SK-N-SH (cell line): ENCODE data around the gene PLCB3. TPM values are rescaled to one million over a fixed set of nuclear protein-coding genes. Genes with fewer than 3 reads are reported as not detected.
A peak's percentile ranks its signal among the peaks of the same experiment; 100 is the strongest.

Experiments
- CTCF ChIA-PET: fragments of 300-600, 350-600 bp; formaldehyde crosslinking; extraction: SDS; loops from one replicate; lab custom pipeline; 2021; lab: Yijun Ruan, JAX
- POLR2A ChIA-PET: fragments of 350-600 bp; sonication (Branson Sonifier 250); formaldehyde crosslinking; extraction: SDS; loops from one replicate; lab custom pipeline; 2020; ENCODE audit warnings: antibody characterized with exemption, inconsistent platforms; lab: Yijun Ruan, JAX
- DNase-seq: peaks from one replicate; pipeline ENCODE4 v3.0.0; 2012
- H2AFZ ChIP-seq: fragments of 200-600 bp; sonication (generic); 2 replicates; pipeline ENCODE4 v1.8.1; 2016; ENCODE audit warnings: antibody characterized with exemption, mild to moderate bottlenecking, low read depth
- H3F3A ChIP-seq: fragments of 200-600 bp; sonication (generic); replicated peaks from 2 replicates; pipeline ENCODE3; 2016; ENCODE audit warnings: antibody characterized with exemption, mild to moderate bottlenecking; ENCODE audit not compliant: insufficient read depth
- H3K27ac ChIP-seq, 2 experiments: fragments of 200-500 bp in 1 of 2; fragments of 200-600 bp in 1 of 2; sonication (Bioruptor generic) in 1 of 2; sonication (generic), shearing (Covaris generic) in 1 of 2; 2 replicates each; pipeline versions ENCODE4 v1.5.1 to v1.6.1; 2014 to 2016; ENCODE audit warnings: low read depth in 2 of 2, inconsistent platforms in 1 of 2, low read length in 1 of 2, mild to moderate bottlenecking in 1 of 2, mixed read lengths in 1 of 2
- H3K27me3 ChIP-seq: fragments of 200-600 bp; sonication (generic), shearing (Covaris generic); 2 replicates; pipeline ENCODE4 v1.6.1; 2016; ENCODE audit warnings: mixed run types; ENCODE audit not compliant: insufficient read depth
- H3K36me3 ChIP-seq, 2 experiments: fragments of 200-500 bp in 1 of 2; fragments of 200-600 bp in 1 of 2; sonication (Bioruptor generic) in 1 of 2; sonication (generic) in 1 of 2; replicated peaks in 1 of 2; 2 replicates each; pipeline versions ENCODE3 to v1.5.1; 2014 to 2016; ENCODE audit warnings: low read length in 1 of 2, mild to moderate bottlenecking in 1 of 2; ENCODE audit not compliant: insufficient read depth in 2 of 2, control insufficient read depth in 1 of 2
- H3K4me1 ChIP-seq, 2 experiments: fragments of 200-500 bp in 1 of 2; fragments of 200-600 bp in 1 of 2; sonication (Bioruptor generic) in 1 of 2; sonication (generic), shearing (Covaris generic) in 1 of 2; 2 replicates each; pipeline versions ENCODE4 v1.5.1 to v1.6.1; 2014 to 2016; ENCODE audit warnings: low read depth in 1 of 2, low read length in 1 of 2, mixed run types in 1 of 2; ENCODE audit not compliant: insufficient read depth in 2 of 2, control insufficient read depth in 1 of 2
- H3K4me2 ChIP-seq: fragments of 200-600 bp; sonication (generic), shearing (Covaris generic); 2 replicates; pipeline ENCODE4 v1.6.1; 2017; ENCODE audit warnings: mixed run types
- H3K4me3 ChIP-seq, 2 experiments: fragments of 200-500 bp in 1 of 2; fragments of 200-600 bp in 1 of 2; sonication (Bioruptor generic) in 1 of 2; sonication (generic), shearing (Covaris generic) in 1 of 2; 2 replicates each; pipeline versions ENCODE4 v1.5.1 to v1.8.1; 2014 to 2016; ENCODE audit warnings: low read depth in 2 of 2, inconsistent platforms in 1 of 2, low read length in 1 of 2, mild to moderate bottlenecking in 1 of 2, mixed read lengths in 1 of 2, moderate library complexity in 1 of 2
- H3K79me2 ChIP-seq: fragments of 200-600 bp; sonication (generic); 2 replicates; pipeline ENCODE4 v1.8.1; 2017; ENCODE audit warnings: mild to moderate bottlenecking; ENCODE audit not compliant: insufficient read depth
- H3K9ac ChIP-seq: fragments of 200-600 bp; sonication (generic); 2 replicates; pipeline ENCODE4 v1.6.1; 2017; ENCODE audit warnings: mixed run types
- H3K9me2 ChIP-seq: fragments of 200-600 bp; sonication (generic); 2 replicates; pipeline ENCODE4 v1.6.1; 2017; ENCODE audit warnings: mixed run types
- H3K9me3 ChIP-seq: fragments of 200-600 bp; sonication (generic); 2 replicates; pipeline ENCODE4 v1.6.1; 2017; ENCODE audit warnings: mixed run types, mild to moderate bottlenecking, moderate library complexity
- H4K20me1 ChIP-seq: fragments of 200-600 bp; sonication (generic); 2 replicates; pipeline ENCODE4 v1.6.1; 2017; ENCODE audit warnings: mild to moderate bottlenecking, mixed run types; ENCODE audit not compliant: insufficient read depth
- CHD2 ChIP-seq: fragments of 150-350 bp; IDR thresholded peaks from 2 replicates; pipeline ENCODE4 v1.6.1; 2018; ENCODE audit warnings: low read length; ENCODE audit not compliant: partially characterized antibody
- FOSL2 ChIP-seq: IDR thresholded peaks from 2 replicates; pipeline ENCODE4 v1.4.0; 2012; ENCODE audit warnings: low read depth, mild to moderate bottlenecking, moderate library complexity, borderline replicate concordance
- GATA2 ChIP-seq: sonication (generic); formaldehyde crosslinking; IDR thresholded peaks from 2 replicates; pipeline ENCODE4 v1.5.0; 2020; ENCODE audit warnings: mild to moderate bottlenecking, missing genetic modification reagents
- JUND ChIP-seq: IDR thresholded peaks from 2 replicates; pipeline ENCODE4 v1.4.0; 2012
- MEF2A ChIP-seq: IDR thresholded peaks from 2 replicates; pipeline ENCODE4 v1.4.0; 2012; ENCODE audit warnings: low read depth, borderline replicate concordance
- MXI1 ChIP-seq: IDR thresholded peaks from 2 replicates; pipeline ENCODE4 v1.6.1; 2012; ENCODE audit warnings: mild to moderate bottlenecking, low read depth, low read length, improper control_type of control experiment
- NRF1 ChIP-seq: IDR thresholded peaks from 2 replicates; pipeline ENCODE4 v1.6.1; 2012; ENCODE audit warnings: low read depth, mild to moderate bottlenecking, low read length
- POLR2AphosphoS5 ChIP-seq: IDR thresholded peaks from 2 replicates; pipeline ENCODE4 v1.6.1; 2012; ENCODE audit warnings: low read depth, low read length
- RAD21 ChIP-seq: IDR thresholded peaks from 2 replicates; pipeline ENCODE4 v1.6.1; 2012; ENCODE audit warnings: mild to moderate bottlenecking, low read length
- RCOR1 ChIP-seq: fragments of 150-350 bp; IDR thresholded peaks from 2 replicates; pipeline ENCODE4 v1.6.1; 2017; ENCODE audit warnings: antibody characterized with exemption, low read length
- SIN3A ChIP-seq: IDR thresholded peaks from 2 replicates; pipeline ENCODE4 v1.6.1; 2012; ENCODE audit warnings: low read depth, mild to moderate bottlenecking, low read length, moderate library complexity, borderline replicate concordance
- SMC3 ChIP-seq: IDR thresholded peaks from 2 replicates; pipeline ENCODE4 v1.6.1; 2012; ENCODE audit warnings: low read depth, low read length, improper control_type of control experiment
- WGBS: methylation state at CpG from one replicate; pipeline ENCODE4 v1.1.6; 2017; ENCODE audit warnings: low lambda C conversion rate; 5-methylcytosine and 5-hydroxymethylcytosine counted together
- polyA plus RNA-seq, 3 experiments: library from polyadenylated mRNA; depleted of rRNA; stranded (reverse); fragments of >200 nt; gene quantifications; 2 replicates each; pipeline ENCODE4 v1.2.3, GENCODE V29; 2012
- TF ChIP-seq, protein P1 (sequence below): IDR thresholded peaks from 2 replicates; pipeline ENCODE4 v1.6.1; 2012; ENCODE audit warnings: mild to moderate bottlenecking, low read depth, low read length, moderate library complexity
- TF ChIP-seq, protein P2 (sequence below): fragments of 150-350 bp; IDR thresholded peaks from 2 replicates; pipeline ENCODE4 v1.6.1; 2016; ENCODE audit warnings: mild to moderate bottlenecking, low read depth, low read length

The PLCB3 gene
- polyA plus RNA-seq, 1 of the 3 experiments (the other 2 are of a cell fraction): 30.4 TPM

- Histone ChIP-seq H3K4me2 (no peak overlapping the region), H3K79me2 (no peaks in the 10 kb centered on the region; the same call in 1 of the 2 replicates), H4K20me1 (peaks cover 4% of the 10 kb centered on the region), H3F3A (peaks cover 11% of the 10 kb centered on the region), H3K4me1 (peaks cover 4 to 25% of the 10 kb centered on the region in 2 experiments; a peak in 3 of 4 replicates), H3K36me3 (peaks cover 10 to 13% of the 10 kb centered on the region in 2 experiments), H3K9me3 (no peaks in the 10 kb centered on the region), H3K27me3 (no peaks in the 10 kb centered on the region), H2AFZ (no peak overlapping the region), H3K9ac (no peak overlapping the region), H3K4me3 (no peak overlapping the region), H3K9me2 (no peaks in the 10 kb centered on the region), H3K27ac (no peak overlapping the region)
- ChIA-PET CTCF (no interaction called here), POLR2A (interaction anchor here (1.1 to 1.7 kb wide), 2 partner anchors 17 to 95 kb away, joined by 3 to 6 read pairs; partner anchors contain the start of genes NUDT22 and TRPT1)
- peak; percentile 39 for DNase-seq
- TF ChIP-seq GATA2: no peak
- TF ChIP-seq CHD2: no peak
- TF ChIP-seq SIN3A: no peak
- TF ChIP-seq POLR2AphosphoS5: no peak
- TF ChIP-seq, protein P1, sequence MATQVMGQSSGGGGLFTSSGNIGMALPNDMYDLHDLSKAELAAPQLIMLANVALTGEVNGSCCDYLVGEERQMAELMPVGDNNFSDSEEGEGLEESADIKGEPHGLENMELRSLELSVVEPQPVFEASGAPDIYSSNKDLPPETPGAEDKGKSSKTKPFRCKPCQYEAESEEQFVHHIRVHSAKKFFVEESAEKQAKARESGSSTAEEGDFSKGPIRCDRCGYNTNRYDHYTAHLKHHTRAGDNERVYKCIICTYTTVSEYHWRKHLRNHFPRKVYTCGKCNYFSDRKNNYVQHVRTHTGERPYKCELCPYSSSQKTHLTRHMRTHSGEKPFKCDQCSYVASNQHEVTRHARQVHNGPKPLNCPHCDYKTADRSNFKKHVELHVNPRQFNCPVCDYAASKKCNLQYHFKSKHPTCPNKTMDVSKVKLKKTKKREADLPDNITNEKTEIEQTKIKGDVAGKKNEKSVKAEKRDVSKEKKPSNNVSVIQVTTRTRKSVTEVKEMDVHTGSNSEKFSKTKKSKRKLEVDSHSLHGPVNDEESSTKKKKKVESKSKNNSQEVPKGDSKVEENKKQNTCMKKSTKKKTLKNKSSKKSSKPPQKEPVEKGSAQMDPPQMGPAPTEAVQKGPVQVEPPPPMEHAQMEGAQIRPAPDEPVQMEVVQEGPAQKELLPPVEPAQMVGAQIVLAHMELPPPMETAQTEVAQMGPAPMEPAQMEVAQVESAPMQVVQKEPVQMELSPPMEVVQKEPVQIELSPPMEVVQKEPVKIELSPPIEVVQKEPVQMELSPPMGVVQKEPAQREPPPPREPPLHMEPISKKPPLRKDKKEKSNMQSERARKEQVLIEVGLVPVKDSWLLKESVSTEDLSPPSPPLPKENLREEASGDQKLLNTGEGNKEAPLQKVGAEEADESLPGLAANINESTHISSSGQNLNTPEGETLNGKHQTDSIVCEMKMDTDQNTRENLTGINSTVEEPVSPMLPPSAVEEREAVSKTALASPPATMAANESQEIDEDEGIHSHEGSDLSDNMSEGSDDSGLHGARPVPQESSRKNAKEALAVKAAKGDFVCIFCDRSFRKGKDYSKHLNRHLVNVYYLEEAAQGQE: no peak
- TF ChIP-seq NRF1: no peak
- no peak for TF ChIP-seq SMC3
- no peak for TF ChIP-seq MXI1
- no peak for TF ChIP-seq MEF2A
- no peak for TF ChIP-seq JUND
- TF ChIP-seq, protein P2, sequence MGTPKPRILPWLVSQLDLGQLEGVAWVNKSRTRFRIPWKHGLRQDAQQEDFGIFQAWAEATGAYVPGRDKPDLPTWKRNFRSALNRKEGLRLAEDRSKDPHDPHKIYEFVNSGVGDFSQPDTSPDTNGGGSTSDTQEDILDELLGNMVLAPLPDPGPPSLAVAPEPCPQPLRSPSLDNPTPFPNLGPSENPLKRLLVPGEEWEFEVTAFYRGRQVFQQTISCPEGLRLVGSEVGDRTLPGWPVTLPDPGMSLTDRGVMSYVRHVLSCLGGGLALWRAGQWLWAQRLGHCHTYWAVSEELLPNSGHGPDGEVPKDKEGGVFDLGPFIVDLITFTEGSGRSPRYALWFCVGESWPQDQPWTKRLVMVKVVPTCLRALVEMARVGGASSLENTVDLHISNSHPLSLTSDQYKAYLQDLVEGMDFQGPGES: no peak
- no peak for TF ChIP-seq RAD21
- TF ChIP-seq RCOR1: no peak
- no peak for TF ChIP-seq FOSL2
- WGBS: 96% methylated on average over 18 of the region's 18 CpGs
Observed at GRCh38 chr11:64208796-64209562, 42.4 kb upstream of the PLCB3 start.
